Limb (tissue), 2 donors: ENCODE measurements around the gene CETN3.
"Not testable (repeated sequence)": the region's sequence is repeated elsewhere in the genome, so short reads cannot be mapped to it uniquely, and the experiment has no call there.

ENCODE experiments used
- DNase-seq, 2 donors: peaks; one replicate each; pipeline ENCODE4 v3.0.0-alpha.2; 2016; ENCODE audit errors: extremely low spot score in 2 of 2

CETN3 gene

DNA sequence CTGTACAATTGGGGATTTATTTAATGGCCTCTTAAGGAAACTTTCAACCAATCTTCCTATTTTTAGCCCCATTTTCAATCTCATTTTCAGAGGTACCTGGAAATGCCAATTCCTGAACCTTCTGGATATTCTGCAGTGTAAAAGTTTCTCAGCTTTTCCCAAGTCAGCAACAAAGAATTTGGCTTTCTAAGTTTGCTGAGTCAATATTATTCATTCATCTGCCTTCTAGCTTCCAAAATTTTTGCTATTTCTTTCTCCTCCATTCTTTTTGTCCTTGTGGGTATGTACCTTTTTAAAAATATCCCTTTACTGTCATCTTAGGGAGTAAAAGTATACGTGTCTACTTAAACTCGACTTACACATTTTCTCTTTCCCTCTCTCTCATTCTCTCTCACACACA is 25.7 kb downstream of the CETN3 start:
- no peak for DNase-seq

DNA sequence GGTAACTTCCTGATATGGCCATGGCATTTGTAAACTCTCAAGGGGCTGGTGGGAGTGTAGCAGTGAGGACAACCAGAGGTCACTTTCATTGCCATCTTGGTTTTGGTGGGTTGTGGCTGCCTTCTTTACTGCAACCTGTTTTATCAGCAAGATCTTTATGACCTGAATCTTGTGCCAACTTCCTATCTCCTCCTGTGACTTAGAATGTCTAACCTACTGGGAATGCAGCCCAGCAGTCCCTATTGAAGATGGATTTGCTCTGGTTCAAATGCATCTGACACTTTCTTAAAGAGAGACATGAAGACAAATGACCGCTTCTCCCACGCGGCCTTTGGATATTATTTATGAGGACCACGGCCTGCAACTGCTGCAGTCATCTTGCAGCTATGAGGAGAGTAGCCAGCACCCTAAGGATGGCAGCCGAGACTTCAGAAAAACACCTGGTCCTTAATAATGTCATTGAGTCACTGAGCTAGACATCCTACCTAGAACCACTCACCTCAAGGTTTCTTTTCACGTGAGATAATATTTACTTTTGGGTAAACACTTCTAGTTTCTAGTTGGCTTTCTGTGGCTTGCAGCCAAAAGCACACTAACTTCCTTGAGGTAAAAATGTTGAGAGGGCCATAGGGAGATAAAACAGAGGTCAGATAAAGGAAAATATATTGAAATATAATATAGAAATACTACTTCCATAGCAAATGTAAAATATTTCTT is 28.2 kb downstream of the CETN3 start:
- DNase-seq = no peak

DNA sequence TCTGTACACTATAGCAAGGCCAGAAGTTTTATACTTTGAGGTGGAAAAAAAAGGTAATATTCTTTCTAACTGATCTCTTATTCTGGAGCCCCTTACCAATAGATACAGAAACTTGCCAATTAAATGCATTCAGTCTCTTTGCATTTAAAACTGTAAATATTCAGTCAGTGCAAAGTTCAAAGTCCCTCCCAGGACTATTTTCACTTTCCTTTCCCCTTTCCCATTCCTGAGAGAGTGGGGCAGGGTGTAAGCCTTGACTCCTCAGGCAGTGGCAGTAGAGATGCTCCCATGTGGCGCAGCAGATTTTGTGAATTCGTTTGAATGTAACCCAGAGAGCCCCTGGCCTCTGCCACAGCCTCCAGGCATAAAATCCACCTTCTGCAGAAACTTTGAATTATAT is 29.9 kb downstream of the CETN3 start:
- no peak for DNase-seq

- no peak for DNase-seq
Measured at GRCh38 chr5:90378752-90379151, 30.8 kb downstream of the CETN3 start.

DNA sequence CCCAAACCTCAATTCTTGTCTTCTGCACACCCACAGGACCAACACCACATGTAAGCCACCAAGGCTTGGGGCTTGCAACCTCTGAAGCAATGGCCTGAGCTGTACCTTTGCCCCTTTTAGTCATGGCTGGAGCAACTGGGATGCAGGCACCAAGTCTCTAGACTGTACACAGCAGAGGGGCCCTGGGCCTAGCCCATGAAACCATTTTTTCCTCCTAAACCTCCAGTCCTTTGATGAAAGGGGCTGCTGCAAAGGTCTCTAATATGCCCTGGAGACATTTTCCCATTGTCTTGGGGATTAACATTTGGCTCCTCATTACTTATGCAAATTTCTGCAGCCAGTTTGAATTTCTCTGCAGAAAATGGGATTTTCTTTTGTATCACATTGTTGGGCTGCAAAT is 38.3 kb downstream of the CETN3 start:
- not testable (repeated sequence) for DNase-seq

DNA sequence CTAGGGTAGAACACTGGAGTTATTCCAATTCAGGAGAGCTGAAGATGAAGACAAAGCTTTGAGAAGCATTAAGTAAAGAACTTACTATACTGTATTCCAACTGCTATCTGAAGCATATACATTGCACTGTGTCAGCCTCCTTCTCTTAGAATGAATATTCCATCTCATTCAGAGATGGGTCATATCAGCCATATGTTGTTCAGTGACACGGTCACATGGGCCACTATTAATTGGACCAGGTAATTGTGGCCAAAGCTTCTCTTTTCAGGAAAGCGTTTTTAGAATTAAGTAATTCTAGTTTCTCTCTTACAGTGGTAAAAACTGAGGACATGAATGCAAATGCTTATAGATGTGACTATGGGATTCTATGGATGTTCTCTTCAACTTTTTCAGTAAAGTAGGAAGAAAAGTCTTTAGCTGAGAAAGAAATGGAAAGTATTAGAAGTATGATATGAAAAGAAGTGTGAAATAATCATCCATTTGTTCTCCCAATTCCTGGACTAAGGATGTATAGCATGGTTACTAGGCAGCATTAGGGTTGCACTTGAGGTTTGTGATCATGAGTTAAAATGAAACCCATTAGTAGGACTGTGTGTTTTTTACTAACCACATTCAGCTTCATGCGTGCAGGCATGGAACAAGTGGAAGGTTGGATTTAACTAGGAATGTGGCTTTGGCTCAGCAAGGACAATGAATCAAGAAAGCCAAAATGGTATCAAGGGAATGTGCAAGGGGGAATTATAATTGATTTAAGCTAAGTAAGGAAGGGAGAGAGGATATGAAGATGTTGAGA is 40.9 kb downstream of the CETN3 start:
- DNase-seq = no peak

GRCh38 chr5:90367879-90368278 is 41.7 kb downstream of the CETN3 start:
- no peak for DNase-seq

- DNase-seq = no peak
Measured at GRCh38 chr5:90366948-90367347, 42.6 kb downstream of the CETN3 start.

- no peak for DNase-seq
Measured at GRCh38 chr5:90365328-90365727, 44.2 kb downstream of the CETN3 start.

GRCh38 chr5:90359073-90359920 is 50.3 kb downstream of the CETN3 start:
- no peak for DNase-seq

DNA sequence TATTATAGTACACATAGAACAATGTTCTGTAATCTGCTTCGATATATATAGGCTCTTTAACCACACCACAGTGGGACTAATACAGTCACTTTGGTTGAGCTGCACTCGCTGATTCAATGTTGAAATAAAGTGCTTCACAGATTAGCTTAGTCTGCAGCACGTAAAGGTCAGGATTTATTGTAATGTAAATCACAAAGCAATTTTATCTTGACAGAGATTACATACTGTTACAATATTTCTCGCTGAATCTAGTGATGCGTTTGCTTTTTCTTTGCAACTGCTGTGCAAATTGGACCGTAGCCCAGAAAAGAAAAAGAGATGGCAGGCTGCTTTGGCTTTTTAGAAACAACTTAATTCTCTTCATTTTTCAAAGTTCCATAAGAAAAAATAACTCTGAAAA is 52.9 kb downstream of the CETN3 start:
- peak in 1 of 2 donors; percentile 59 for DNase-seq

DNA sequence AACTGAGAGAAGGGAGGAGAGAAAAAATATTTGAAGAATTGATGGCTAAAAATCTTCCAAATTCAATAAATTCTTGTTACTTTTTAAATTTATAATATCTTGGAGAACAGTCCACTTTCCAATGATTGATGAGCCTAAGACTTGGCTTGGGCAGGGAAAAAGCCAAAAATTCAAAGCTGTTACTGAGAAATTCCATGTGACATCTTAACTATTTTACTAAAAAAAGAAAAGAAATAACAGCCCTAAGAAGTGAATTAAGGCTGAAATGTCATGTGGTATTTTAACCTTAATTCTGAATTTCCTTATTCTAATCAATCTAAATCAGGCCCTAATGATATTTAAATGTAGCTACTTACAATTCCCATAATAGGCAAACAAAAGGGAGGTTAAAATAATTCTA is 53.4 kb downstream of the CETN3 start:
- DNase-seq = no peak

DNA sequence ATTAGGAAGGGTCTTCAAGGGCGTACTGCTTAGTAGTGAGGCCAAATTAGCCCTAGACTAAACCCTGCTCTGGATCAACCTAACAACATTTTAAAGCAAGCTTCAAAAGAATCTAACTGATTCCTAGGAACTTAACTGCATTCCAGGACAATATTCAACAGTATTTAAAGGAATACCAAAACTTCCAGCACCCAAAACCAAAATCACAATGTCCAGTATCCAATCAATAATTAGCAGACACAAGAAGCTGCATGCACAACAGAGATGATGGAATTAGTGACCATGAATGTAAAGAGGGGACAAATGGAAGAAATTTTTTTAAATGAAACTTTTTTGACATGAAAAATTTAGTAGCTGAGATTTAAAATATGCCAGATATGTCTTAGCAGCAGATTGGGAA is 53.9 kb downstream of the CETN3 start:
- DNase-seq = no peak

GRCh38 chr5:90353254-90353653 is 56.3 kb downstream of the CETN3 start:
- DNase-seq = no peak

- no peak for DNase-seq
Measured at GRCh38 chr5:90351101-90351500, 58.5 kb downstream of the CETN3 start.

DNA sequence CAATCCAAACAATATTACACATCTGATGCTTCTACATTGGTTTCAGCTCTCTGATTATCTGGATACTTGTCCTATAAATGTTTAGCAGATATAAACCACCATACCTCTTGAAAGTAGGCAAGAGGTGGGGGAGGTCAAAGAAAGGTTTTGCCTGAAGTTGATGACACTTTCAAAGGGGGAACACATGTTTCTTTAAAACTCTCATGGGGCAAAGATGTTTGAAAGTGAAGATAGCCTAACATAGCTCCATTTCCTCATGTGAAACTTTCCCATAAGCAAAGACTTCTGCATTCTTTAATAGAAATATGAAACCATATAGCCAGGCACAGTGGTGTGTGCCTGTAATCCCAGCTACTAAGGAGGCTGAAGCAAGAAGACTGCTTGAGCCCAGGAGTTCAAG is 62.1 kb downstream of the CETN3 start:
- no peak for DNase-seq

- DNase-seq = peak in 1 of 2 donors; percentile 3
Measured at GRCh38 chr5:90345684-90346083, 63.9 kb downstream of the CETN3 start.

GRCh38 chr5:90344689-90345088 is 64.9 kb downstream of the CETN3 start:
- no peak for DNase-seq

DNA sequence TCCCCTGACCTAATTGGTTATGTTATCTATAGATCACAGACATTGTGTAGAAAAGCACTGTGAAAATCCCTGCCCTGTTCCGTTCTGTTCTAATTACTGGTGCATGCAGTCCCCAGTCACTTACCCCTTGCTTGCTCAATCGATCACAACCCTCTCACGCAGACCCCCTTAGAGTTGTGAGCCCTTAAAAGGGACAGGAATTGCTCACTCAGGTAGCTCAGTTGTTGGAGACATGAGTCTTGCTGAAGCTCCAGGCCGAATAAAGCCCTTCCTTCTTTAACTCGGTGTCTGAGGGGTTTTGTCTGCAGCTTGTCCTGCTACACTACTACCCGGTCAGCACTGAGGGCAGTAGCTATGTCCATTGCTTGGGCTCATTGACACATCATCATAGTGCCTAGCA is 65.8 kb downstream of the CETN3 start:
- DNase-seq = not testable (repeated sequence)

DNA sequence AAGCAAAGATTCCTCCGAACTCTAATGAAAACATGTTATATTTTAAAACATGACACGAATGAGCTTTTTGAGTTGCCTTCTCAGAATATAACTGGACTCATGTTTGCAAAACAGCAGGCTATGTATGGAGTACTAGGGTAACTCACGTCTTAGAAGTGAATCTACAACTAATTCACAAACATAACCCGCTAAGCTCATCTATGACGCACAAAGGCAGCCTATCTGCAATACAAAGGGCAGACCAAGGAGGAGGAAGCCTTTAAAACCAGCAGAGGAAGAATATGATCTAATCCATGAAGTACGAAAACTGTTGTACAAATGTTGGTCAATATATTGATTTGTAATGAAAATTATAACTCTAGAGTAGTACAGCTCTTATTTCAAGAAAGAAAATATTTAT is 67.0 kb downstream of the CETN3 start:
- DNase-seq = no peak
